CD8-positive, alpha-beta memory T cell (primary cell): ENCODE data around the gene PPFIA1. TPM values are rescaled to one million over a fixed set of nuclear protein-coding genes. Genes with fewer than 3 reads are reported as not detected.

ENCODE experiments used
- CTCF ChIA-PET: fragments of 350-600 bp; sonication (Branson Sonifier 250); formaldehyde crosslinking; loops from one replicate; lab custom pipeline; 2021; ENCODE audit warnings: antibody characterized with exemption; lab: Charles Lee
- POLR2A ChIA-PET: fragments of 350-600 bp; sonication (Branson Sonifier 250); formaldehyde crosslinking; loops from one replicate; lab custom pipeline; 2021; ENCODE audit warnings: antibody characterized with exemption; lab: Charles Lee
- DNase-seq, 5 donors: peaks; one replicate each; pipeline versions ENCODE4 v3.0.0 to v3.0.0-alpha.2; 2020 to 2022; ENCODE audit warnings: mixed read lengths in 1 of 5
- H3K27ac ChIP-seq: one replicate; pipeline ENCODE4 v1.7.0; 2013; ENCODE audit warnings: low read depth, mild to moderate bottlenecking, low read length, moderate library complexity
- H3K27me3 ChIP-seq: 2 replicates; pipeline ENCODE4 v1.7.0; 2013; ENCODE audit warnings: low read length, mild to moderate bottlenecking; ENCODE audit not compliant: insufficient read depth, poor library complexity, severe bottlenecking
- H3K36me3 ChIP-seq: 2 replicates; pipeline ENCODE4 v1.7.0; 2013; ENCODE audit warnings: mild to moderate bottlenecking, low read length, moderate library complexity; ENCODE audit not compliant: insufficient read depth
- H3K4me1 ChIP-seq: 2 replicates; pipeline ENCODE4 v1.7.0; 2013; ENCODE audit warnings: mild to moderate bottlenecking, low read length, moderate library complexity; ENCODE audit not compliant: insufficient read depth
- H3K4me3 ChIP-seq: 2 replicates; pipeline ENCODE4 v1.7.0; 2013; ENCODE audit warnings: mild to moderate bottlenecking, low read length
- H3K9me3 ChIP-seq: 2 replicates; pipeline ENCODE4 v1.7.0; 2013; ENCODE audit warnings: mild to moderate bottlenecking, low read length
- H3K27ac Mint-ChIP-seq, 8 donors: one replicate each; pipeline ENCODE4 v1.8.0; 2020 to 2021; ENCODE audit warnings: mixed read lengths in 8 of 8, mild to moderate bottlenecking in 6 of 8, inconsistent platforms in 3 of 8, moderate library complexity in 3 of 8
- H3K27me3 Mint-ChIP-seq, 2 donors: one replicate each; pipeline ENCODE4 v1.8.0; 2020 to 2021; ENCODE audit warnings: mixed read lengths in 2 of 2, mild to moderate bottlenecking in 1 of 2, moderate library complexity in 1 of 2
- H3K36me3 Mint-ChIP-seq, 3 donors: one replicate each; pipeline ENCODE4 v1.8.0; 2020 to 2021; ENCODE audit warnings: mixed read lengths in 3 of 3, inconsistent platforms in 1 of 3, mild to moderate bottlenecking in 1 of 3
- H3K4me1 Mint-ChIP-seq, 3 donors: one replicate each; pipeline ENCODE4 v1.8.0; 2020 to 2021; ENCODE audit warnings: mixed read lengths in 3 of 3, inconsistent platforms in 1 of 3, mild to moderate bottlenecking in 1 of 3
- H3K4me3 Mint-ChIP-seq, 7 donors: one replicate each; pipeline ENCODE4 v1.8.0; 2020 to 2021; ENCODE audit warnings: mixed read lengths in 7 of 7, mild to moderate bottlenecking in 6 of 7, moderate library complexity in 4 of 7, inconsistent platforms in 2 of 7
- H3K9me3 Mint-ChIP-seq, 5 donors: one replicate each; pipeline ENCODE4 v1.8.0; 2020 to 2022; ENCODE audit warnings: mixed read lengths in 5 of 5, mild to moderate bottlenecking in 3 of 5, moderate library complexity in 2 of 5, inconsistent platforms in 1 of 5
- polyA plus RNA-seq: library from polyadenylated mRNA; unstranded; fragments of 300-500 nt; fragmentation: Illumina TruSeq; gene quantifications from one replicate; pipeline ENCODE4 v1.2.3, GENCODE V29; 2021
- total RNA-seq, 2 experiments: library from RNA; stranded (reverse); gene quantifications; one replicate each; pipeline ENCODE4 v1.2.3, GENCODE V29; 2021

The PPFIA1 gene
- total and polyA plus RNA-seq, 3 experiments from 2014 or later, result 18.8 to 44.4 (median 39.9) TPM

DNA sequence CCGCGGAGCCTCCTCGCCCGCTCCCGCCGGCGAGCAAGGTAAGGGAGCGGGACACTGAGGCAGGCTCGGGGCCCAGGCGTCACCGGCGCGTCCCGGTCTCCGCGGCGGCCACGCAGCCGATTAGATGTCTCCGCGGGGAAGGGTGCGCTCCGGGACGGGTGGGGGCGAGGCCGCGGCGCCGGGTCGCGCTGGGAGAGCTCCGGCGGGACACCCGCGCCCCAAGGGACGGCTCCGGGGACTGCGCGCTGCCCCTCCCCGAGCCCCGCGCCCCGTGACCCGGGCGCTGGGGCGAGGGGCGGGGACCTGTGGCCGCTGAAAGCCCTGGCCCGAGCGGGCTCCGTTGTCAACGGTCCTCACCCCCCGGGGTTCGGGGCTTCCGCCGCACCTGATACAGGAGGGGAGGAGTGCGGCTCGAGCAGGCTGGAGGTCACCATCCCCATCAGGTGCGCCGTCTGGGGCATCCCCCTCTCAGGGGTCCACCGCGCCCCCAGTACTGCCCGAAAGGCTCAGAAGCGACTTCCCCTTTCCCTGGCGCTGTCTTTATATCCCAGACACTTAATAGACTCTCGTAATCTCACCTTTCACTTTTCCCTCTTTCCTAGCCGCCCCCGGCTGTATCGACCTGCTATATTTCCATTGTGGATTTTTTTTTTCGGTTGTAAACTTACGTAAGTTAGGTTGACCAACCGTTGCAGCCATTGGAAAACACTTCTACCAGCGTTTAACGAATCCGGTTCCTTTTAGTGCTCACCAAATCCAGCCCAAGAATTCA, 573 bp downstream of the PPFIA1 start:
- peak in 3 of 5 donors; percentile 39 to 71 (median 50) for DNase-seq
- ChIA-PET CTCF (interaction anchor here (1.1 to 1.6 kb wide), 2 partner anchors 57 to 66 kb away, joined by 3 to 5 read pairs; no protein-coding TSS in a partner anchor), POLR2A (interaction anchor here (0.6 to 1.0 kb wide), 2 partner anchors 68 to 94 kb away, joined by 3 to 4 read pairs; partner anchors contain the start of gene FADD)
- peaks cover 0 to 40% (median 10%) of the 10 kb centered on the region in 3 donors for H3K36me3 Mint-ChIP-seq
- H3K4me1 ChIP-seq, result peaks cover 21% of the 10 kb centered on the region
- H3K27ac ChIP-seq, result peak overlapping the region; percentile 54
- no peaks in the 10 kb centered on the region for H3K9me3 Mint-ChIP-seq
- H3K27me3 Mint-ChIP-seq, result peaks cover 10% of the 10 kb centered on the region in 2 donors
- peak overlapping the region; percentile 85 for H3K4me3 ChIP-seq
- H3K36me3 ChIP-seq, result peaks cover 16% of the 10 kb centered on the region
- no peaks in the 10 kb centered on the region for H3K9me3 ChIP-seq
- H3K27ac Mint-ChIP-seq, result peak overlapping the region in 7 of 8 donors; percentile 13 to 93 (median 85)
- H3K4me3 Mint-ChIP-seq, result peak overlapping the region; percentile 83 to 93 (median 88)
- no peaks in the 10 kb centered on the region for H3K27me3 ChIP-seq
- H3K4me1 Mint-ChIP-seq, result peaks cover 40 to 59% (median 54%) of the 10 kb centered on the region in 3 donors

DNA sequence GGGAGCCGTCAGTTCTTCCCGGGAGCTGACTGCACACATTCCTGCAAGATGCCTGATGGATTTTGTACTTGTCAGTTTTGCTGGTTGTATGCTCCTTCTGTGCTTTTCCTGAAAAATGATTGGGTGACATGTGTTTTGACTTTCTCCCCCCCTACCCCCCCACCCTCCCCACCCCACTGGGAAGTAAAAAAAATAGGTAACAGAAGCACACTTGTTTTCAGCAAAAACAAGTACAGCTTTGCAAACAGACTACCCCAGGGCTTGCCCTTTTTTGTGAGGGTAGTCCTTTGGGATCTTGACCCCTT, 1.1 kb downstream of the PPFIA1 start:
- Histone ChIP-seq H3K27me3 (no peaks in the 10 kb centered on the region), H3K9me3 (no peaks in the 10 kb centered on the region), H3K4me1 (peaks cover 21% of the 10 kb centered on the region), H3K27ac (no peak overlapping the region), H3K4me3 (peak overlapping the region; percentile 85), H3K36me3 (peaks cover 16% of the 10 kb centered on the region)
- H3K27ac Mint-ChIP-seq, result peak overlapping the region in 5 of 8 donors; percentile 76 to 93 (median 85)
- H3K9me3 Mint-ChIP-seq, result no peaks in the 10 kb centered on the region
- ChIA-PET POLR2A (interaction anchor here (0.6 kb wide), 1 partner anchor 94 kb away, joined by 4 read pairs; no protein-coding TSS in a partner anchor), CTCF (interaction anchor here (1.6 kb wide), 1 partner anchor 67 kb away, joined by 5 read pairs; no protein-coding TSS in a partner anchor)
- H3K4me3 Mint-ChIP-seq, result peak overlapping the region; percentile 83 to 93 (median 88)
- H3K36me3 Mint-ChIP-seq, result peaks cover 0 to 44% (median 12%) of the 10 kb centered on the region in 3 donors
- peaks cover 9 to 10% of the 10 kb centered on the region in 2 donors for H3K27me3 Mint-ChIP-seq
- DNase-seq, result no peak
- H3K4me1 Mint-ChIP-seq, result peaks cover 46 to 65% (median 59%) of the 10 kb centered on the region in 3 donors

DNA sequence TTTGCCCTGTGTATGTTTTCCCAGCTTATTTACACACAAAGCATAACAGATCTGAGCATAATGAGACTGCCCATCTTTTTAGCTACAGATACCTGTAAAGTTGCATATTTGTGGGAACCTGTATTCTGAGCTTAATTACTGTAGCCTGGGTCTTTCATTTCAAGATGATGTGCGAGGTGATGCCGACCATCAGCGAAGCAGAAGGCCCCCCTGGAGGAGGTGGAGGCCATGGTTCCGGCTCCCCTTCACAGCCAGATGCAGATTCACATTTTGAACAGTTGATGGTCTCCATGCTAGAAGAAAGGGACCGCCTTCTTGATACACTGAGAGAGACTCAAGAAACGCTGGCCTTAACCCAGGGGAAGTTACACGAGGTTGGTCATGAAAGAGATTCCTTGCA, 1.5 kb downstream of the PPFIA1 start:
- H3K27me3 ChIP-seq, result no peaks in the 10 kb centered on the region
- H3K4me3 ChIP-seq, result no peak overlapping the region
- peak overlapping the region; percentile 72 to 93 (median 83) for H3K4me3 Mint-ChIP-seq
- H3K36me3 Mint-ChIP-seq, result peaks cover 0 to 46% (median 13%) of the 10 kb centered on the region in 3 donors
- CTCF ChIA-PET, result interaction anchor here (1.6 kb wide), 1 partner anchor 67 kb away, joined by 5 read pairs; no protein-coding TSS in a partner anchor
- peak overlapping the region in 7 of 8 donors; percentile 56 to 91 (median 80) for H3K27ac Mint-ChIP-seq
- no peak for DNase-seq
- H3K36me3 ChIP-seq, result peaks cover 16% of the 10 kb centered on the region
- no peak overlapping the region for H3K27ac ChIP-seq
- H3K27me3 Mint-ChIP-seq, result peaks cover 7 to 10% of the 10 kb centered on the region in 2 donors
- POLR2A ChIA-PET, result interaction anchor here (0.6 kb wide), 1 partner anchor 95 kb away, joined by 4 read pairs; no protein-coding TSS in a partner anchor
- peaks cover 47 to 66% (median 61%) of the 10 kb centered on the region in 3 donors for H3K4me1 Mint-ChIP-seq
- H3K9me3 ChIP-seq, result no peaks in the 10 kb centered on the region
- H3K4me1 ChIP-seq, result peaks cover 21% of the 10 kb centered on the region
- H3K9me3 Mint-ChIP-seq, result no peaks in the 10 kb centered on the region

DNA sequence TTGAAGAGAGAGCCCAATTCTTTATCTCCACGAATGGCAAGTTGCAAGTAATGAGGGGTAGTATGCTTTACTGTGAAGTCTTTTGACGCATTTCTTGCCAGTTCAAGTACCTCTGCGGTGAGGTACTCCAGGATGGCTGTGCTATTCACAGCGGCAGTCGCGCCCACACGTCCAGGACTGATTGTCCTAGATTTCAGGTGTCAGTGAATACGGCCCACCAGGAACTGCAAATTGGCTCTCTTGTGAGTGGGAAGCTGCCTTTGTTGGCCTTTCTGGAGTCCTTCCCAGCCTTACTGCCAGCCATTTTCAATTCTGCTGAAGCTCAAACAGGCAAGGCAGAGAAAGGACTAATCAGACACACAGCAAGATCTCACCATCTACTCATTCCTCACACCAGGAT, 8.5 kb downstream of the PPFIA1 start:
- no peaks in the 10 kb centered on the region for H3K9me3 ChIP-seq
- peaks cover 0 to 79% (median 24%) of the 10 kb centered on the region in 3 donors for H3K36me3 Mint-ChIP-seq
- CTCF ChIA-PET, result no interaction called here
- no peaks in the 10 kb centered on the region for H3K4me1 ChIP-seq
- no peak overlapping the region for H3K4me3 ChIP-seq
- peak overlapping the region in 1 of 8 donors; percentile 33 for H3K27ac Mint-ChIP-seq
- H3K4me1 Mint-ChIP-seq, result peaks cover 46 to 67% (median 64%) of the 10 kb centered on the region in 3 donors
- H3K36me3 ChIP-seq, result peaks cover 13% of the 10 kb centered on the region
- no peaks in the 10 kb centered on the region for H3K27me3 Mint-ChIP-seq
- DNase-seq, result no peak
- no peak overlapping the region for H3K27ac ChIP-seq
- H3K4me3 Mint-ChIP-seq, result no peak overlapping the region
- POLR2A ChIA-PET, result no interaction called here
- no peaks in the 10 kb centered on the region for H3K27me3 ChIP-seq
- no peaks in the 10 kb centered on the region for H3K9me3 Mint-ChIP-seq

DNA sequence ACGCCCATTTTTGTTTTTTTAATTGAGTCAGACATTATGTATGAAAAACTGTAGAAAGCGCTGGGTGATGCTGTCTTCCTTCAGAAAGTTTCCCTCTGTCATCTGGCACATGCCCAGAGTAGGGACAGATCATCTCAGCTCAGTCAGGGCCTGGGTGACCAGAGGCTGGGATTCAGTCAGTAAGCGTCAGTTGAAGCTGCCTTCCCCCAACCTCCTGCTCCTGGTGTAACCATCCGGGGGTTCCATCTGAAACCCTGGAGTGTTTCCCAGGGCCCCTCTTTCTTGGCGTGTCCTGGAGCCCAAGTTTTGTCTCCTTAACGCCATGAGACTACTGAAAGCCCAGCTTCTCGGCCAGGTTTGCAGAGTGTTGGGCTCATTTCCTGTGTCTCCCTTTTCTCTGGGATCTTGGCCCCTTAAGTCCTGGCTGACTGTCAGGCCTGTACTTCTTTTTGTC, 10.7 kb downstream of the PPFIA1 start:
- H3K9me3 ChIP-seq, result no peaks in the 10 kb centered on the region
- Mint-ChIP-seq H3K27ac (peak overlapping the region in 2 of 8 donors; percentile 32 to 47), H3K27me3 (no peaks in the 10 kb centered on the region), H3K9me3 (no peaks in the 10 kb centered on the region), H3K4me1 (peaks cover 30 to 54% (median 50%) of the 10 kb centered on the region in 3 donors), H3K4me3 (peak overlapping the region in 1 of 7 donors; percentile 36), H3K36me3 (peaks cover 7 to 77% (median 24%) of the 10 kb centered on the region in 3 donors)
- DNase-seq, result no peak
- ChIA-PET CTCF (no interaction called here), POLR2A (no interaction called here)
- H3K4me1 ChIP-seq, result no peaks in the 10 kb centered on the region
- H3K27me3 ChIP-seq, result no peaks in the 10 kb centered on the region
- H3K4me3 ChIP-seq, result no peak overlapping the region
- H3K27ac ChIP-seq, result no peak overlapping the region
- peaks cover 6% of the 10 kb centered on the region for H3K36me3 ChIP-seq

DNA sequence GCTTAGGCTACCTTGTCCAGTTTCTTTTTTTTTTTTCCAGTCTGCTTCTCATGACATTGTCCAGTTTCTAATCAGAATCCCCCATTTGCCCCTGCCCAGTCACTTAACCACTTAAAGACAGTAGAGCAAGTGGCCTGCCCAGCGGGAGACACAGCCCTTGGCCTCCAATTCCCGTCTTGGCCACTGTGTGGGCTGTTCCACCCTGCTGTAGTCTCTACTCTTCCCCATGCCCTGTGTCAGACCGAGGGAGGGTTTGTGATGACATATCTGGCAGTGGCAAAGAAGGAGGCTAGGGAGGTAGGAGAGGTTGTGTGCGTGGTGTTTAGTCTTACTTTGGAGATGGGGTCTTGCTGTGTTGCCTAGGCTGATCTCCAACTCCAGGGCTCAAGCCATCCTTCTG, 11.5 kb downstream of the PPFIA1 start:
- Histone ChIP-seq H3K9me3 (no peaks in the 10 kb centered on the region), H3K4me3 (no peak overlapping the region), H3K27ac (no peak overlapping the region), H3K4me1 (no peaks in the 10 kb centered on the region), H3K27me3 (no peaks in the 10 kb centered on the region), H3K36me3 (peaks cover 8% of the 10 kb centered on the region)
- H3K9me3 Mint-ChIP-seq, result no peaks in the 10 kb centered on the region
- no peak overlapping the region for H3K27ac Mint-ChIP-seq
- ChIA-PET CTCF (no interaction called here), POLR2A (no interaction called here)
- peaks cover 7 to 79% (median 22%) of the 10 kb centered on the region in 3 donors for H3K36me3 Mint-ChIP-seq
- H3K27me3 Mint-ChIP-seq, result no peaks in the 10 kb centered on the region
- no peak overlapping the region for H3K4me3 Mint-ChIP-seq
- peaks cover 24 to 48% (median 44%) of the 10 kb centered on the region in 3 donors for H3K4me1 Mint-ChIP-seq
- DNase-seq, result no peak

DNA sequence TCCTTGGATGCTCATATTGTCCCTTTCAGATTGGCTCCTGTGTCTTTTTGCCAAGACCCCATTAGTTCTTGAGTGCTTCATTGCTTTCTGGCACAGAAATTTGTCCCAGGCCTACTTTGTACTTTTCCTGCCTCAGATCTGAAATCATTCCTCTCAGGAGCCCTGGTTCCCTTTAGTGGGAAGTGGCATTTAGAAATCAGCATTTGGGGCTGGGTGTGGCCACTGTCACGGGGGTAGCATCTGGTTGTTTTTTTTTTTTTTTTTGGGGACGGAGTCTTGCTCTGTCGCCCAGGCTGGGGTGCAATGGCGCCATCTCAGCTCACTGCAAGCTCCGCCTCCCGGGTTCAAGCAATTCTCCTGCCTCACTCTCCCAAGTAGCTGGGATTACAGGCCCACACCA, 18.2 kb downstream of the PPFIA1 start:
- Mint-ChIP-seq H3K4me3 (no peak overlapping the region), H3K4me1 (peaks cover 13 to 23% (median 21%) of the 10 kb centered on the region in 3 donors), H3K27me3 (no peaks in the 10 kb centered on the region), H3K27ac (peak overlapping the region in 1 of 8 donors; percentile 27), H3K36me3 (peaks cover 7 to 67% (median 24%) of the 10 kb centered on the region in 3 donors), H3K9me3 (no peaks in the 10 kb centered on the region)
- Histone ChIP-seq H3K36me3 (peaks cover 8% of the 10 kb centered on the region), H3K4me3 (no peak overlapping the region), H3K27ac (no peak overlapping the region), H3K4me1 (no peaks in the 10 kb centered on the region), H3K9me3 (no peaks in the 10 kb centered on the region), H3K27me3 (no peaks in the 10 kb centered on the region)
- ChIA-PET POLR2A (no interaction called here), CTCF (no interaction called here)
- no peak for DNase-seq

DNA sequence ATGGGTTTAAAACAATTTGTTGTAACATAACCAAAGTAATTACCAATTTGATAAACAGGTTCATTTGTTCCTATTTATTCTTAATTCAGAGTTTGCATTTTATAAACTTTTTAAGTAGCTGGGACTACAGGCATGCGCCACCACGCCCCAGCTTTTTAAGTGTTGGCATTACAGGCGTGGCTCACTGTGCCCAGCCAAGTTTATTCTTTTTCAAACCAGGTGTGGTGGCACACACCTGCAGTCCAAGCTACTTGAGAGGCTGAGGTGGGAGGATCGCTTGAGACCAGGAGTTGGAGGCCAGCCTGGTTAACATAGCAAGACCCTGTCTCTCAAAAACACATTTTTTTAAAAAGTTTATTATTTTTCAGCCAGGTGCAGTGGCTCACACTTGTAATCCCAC, 19.1 kb downstream of the PPFIA1 start:
- H3K9me3 Mint-ChIP-seq, result no peaks in the 10 kb centered on the region
- Histone ChIP-seq H3K36me3 (peaks cover 8% of the 10 kb centered on the region), H3K9me3 (no peaks in the 10 kb centered on the region), H3K27me3 (no peaks in the 10 kb centered on the region), H3K4me1 (no peaks in the 10 kb centered on the region), H3K4me3 (no peak overlapping the region), H3K27ac (no peak overlapping the region)
- no peak for DNase-seq
- CTCF ChIA-PET, result no interaction called here
- no peaks in the 10 kb centered on the region for H3K27me3 Mint-ChIP-seq
- no peak overlapping the region for H3K4me3 Mint-ChIP-seq
- no peak overlapping the region for H3K27ac Mint-ChIP-seq
- H3K36me3 Mint-ChIP-seq, result peaks cover 2 to 65% (median 19%) of the 10 kb centered on the region in 3 donors
- peaks cover 14 to 21% (median 18%) of the 10 kb centered on the region in 3 donors for H3K4me1 Mint-ChIP-seq
- POLR2A ChIA-PET, result no interaction called here
